Stomach smooth muscle (tissue), 2 donors: ENCODE data around the gene CATSPERE.
"Not testable (repeated sequence)": the region's sequence is repeated elsewhere in the genome, so short reads cannot be mapped to it uniquely, and the experiment has no call there.

Experiments
- H3K27ac ChIP-seq: one replicate; pipeline ENCODE4 v1.7.0; 2013; ENCODE audit warnings: mild to moderate bottlenecking, low read length, inconsistent platforms
- H3K27me3 ChIP-seq, 2 donors: one replicate each; pipeline ENCODE4 v1.7.0; 2013; ENCODE audit warnings: low read length in 2 of 2; ENCODE audit not compliant: insufficient read depth in 2 of 2, control insufficient read depth in 1 of 2
- H3K36me3 ChIP-seq, 2 donors: one replicate each; pipeline ENCODE4 v1.7.0; 2013; ENCODE audit warnings: low read length in 2 of 2; ENCODE audit not compliant: control insufficient read depth in 2 of 2, insufficient read depth in 2 of 2
- H3K4me1 ChIP-seq: one replicate; pipeline ENCODE4 v1.7.0; 2013; ENCODE audit warnings: low read length; ENCODE audit not compliant: control insufficient read depth, insufficient read depth
- H3K4me3 ChIP-seq, 2 donors: one replicate each; pipeline ENCODE4 v1.7.0; 2013; ENCODE audit warnings: low read length in 2 of 2
- H3K9ac ChIP-seq, 2 donors: one replicate each; pipeline ENCODE4 v1.7.0; 2013; ENCODE audit warnings: low read length in 2 of 2, mild to moderate bottlenecking in 1 of 2
- H3K9me3 ChIP-seq, 2 donors: one replicate each; pipeline ENCODE4 v1.7.0; 2013; ENCODE audit warnings: low read length in 2 of 2; ENCODE audit not compliant: control insufficient read depth in 2 of 2
- donor health status: healthy.
- donor health status: Pancreatic carcinoma.

Gene CATSPERE

GRCh38 chr1:244484971-244485370, 23.9 kb downstream of the CATSPERE start:
- H3K9ac ChIP-seq, H3K36me3 ChIP-seq, H3K9me3 ChIP-seq, H3K4me3 ChIP-seq, H3K27me3 ChIP-seq, H3K27ac ChIP-seq, H3K4me1 ChIP-seq: not testable (repeated sequence)

- no peaks in the 10 kb centered on the region for H3K27me3 ChIP-seq
- no peaks in the 10 kb centered on the region for H3K4me1 ChIP-seq
- H3K27ac ChIP-seq = no peak overlapping the region
- H3K4me3 ChIP-seq = no peak overlapping the region
- no peaks in the 10 kb centered on the region for H3K9me3 ChIP-seq
- H3K9ac ChIP-seq = no peak overlapping the region
- H3K36me3 ChIP-seq = no peaks in the 10 kb centered on the region
Measured at GRCh38 chr1:244494653-244495052, 33.6 kb downstream of the CATSPERE start.

DNA sequence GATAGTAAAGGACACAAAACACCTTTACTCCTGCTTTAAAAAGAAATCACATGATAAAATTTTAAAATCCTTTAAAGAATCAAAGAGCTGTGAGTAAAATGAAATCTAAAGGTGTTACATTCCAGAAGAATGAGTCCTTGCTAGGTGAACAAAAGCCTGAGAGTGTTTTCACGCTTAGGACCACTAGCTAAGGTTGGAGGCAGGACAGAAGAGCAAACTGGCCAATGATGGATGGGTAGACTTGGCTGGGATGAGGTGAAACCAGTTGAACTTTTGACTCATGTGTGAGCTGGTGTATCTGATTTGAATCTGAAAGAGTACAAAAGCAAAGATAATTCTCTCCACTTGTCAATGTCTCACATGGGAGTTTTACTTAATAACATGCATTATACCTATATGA, 35.1 kb downstream of the CATSPERE start:
- Histone ChIP-seq H3K36me3 (no peaks in the 10 kb centered on the region), H3K27me3 (no peaks in the 10 kb centered on the region), H3K27ac (no peak overlapping the region), H3K9me3 (no peaks in the 10 kb centered on the region), H3K4me3 (no peak overlapping the region), H3K9ac (no peak overlapping the region), H3K4me1 (no peaks in the 10 kb centered on the region)

- Histone ChIP-seq H3K9me3 (no peaks in the 10 kb centered on the region), H3K4me3 (no peak overlapping the region), H3K27ac (no peak overlapping the region), H3K36me3 (no peaks in the 10 kb centered on the region), H3K9ac (no peak overlapping the region), H3K4me1 (no peaks in the 10 kb centered on the region), H3K27me3 (no peaks in the 10 kb centered on the region)
Measured at GRCh38 chr1:244497805-244498204, 36.7 kb downstream of the CATSPERE start.

DNA sequence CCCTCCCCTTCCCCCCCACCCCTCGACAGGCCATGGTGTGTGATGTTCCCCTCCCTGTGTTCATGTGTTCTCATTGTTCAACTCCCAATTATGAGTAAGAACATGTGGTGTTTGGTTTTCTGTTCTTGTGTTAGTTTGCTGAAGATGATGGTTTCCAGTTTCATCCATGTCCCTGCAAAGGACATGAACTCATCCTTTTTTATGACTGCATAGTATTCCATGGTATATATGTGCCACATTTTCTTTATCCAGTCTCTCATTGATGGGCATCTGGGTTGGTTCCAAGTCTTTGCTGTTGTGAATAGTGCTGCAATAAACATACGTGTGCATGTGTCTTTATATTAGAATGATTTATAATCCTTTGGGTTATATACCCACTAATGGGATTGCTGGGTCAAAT, 38.4 kb downstream of the CATSPERE start:
- H3K9me3 ChIP-seq, H3K9ac ChIP-seq, H3K27ac ChIP-seq, H3K36me3 ChIP-seq, H3K27me3 ChIP-seq, H3K4me1 ChIP-seq, H3K4me3 ChIP-seq: not testable (repeated sequence)

DNA sequence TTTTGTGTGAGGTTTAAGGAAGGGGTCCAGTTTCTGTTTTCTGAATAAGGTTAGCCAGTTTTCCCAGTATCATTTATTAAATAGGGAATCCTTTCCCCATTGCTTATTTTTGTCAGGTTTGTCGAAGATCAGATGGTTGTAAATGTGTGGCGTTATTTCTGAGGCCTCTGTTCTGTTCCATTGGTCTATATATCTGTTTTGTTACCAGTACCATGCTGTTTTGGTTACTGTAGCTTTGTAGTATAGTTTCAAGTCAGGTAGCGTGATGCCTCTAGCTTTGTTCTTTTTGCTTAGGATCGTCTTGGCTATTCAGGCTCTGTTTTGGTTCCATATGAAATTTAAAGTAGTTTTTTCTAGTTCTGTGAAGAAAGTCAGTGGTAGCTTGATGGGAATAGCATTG, 39.4 kb downstream of the CATSPERE start:
- not testable (repeated sequence) for H3K9ac ChIP-seq, H3K27me3 ChIP-seq, H3K27ac ChIP-seq, H3K9me3 ChIP-seq, H3K4me3 ChIP-seq, H3K36me3 ChIP-seq, H3K4me1 ChIP-seq

DNA sequence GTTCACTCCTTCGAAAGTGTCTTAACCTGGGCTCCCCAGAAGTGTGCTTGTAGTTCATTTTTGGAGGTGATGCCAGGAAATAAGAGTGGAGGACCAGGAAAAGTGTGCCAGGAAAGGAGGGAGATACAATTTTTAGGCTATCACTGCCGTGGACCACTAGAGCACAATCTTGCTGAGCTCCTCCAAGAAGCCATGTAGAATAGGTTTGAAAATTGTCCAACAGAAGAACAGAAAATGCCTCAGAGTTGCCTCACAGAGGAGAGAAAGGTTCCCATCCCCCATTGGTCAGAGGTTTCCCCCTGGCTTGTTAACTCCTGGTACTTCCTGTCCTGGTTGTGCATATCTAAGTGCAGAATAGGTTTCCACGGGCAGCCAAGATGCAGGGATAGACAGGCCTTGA, 41.6 kb downstream of the CATSPERE start:
- peaks cover 0 to 3% of the 10 kb centered on the region in 2 donors for H3K9me3 ChIP-seq
- no peak overlapping the region for H3K9ac ChIP-seq
- H3K27me3 ChIP-seq = no peaks in the 10 kb centered on the region
- no peak overlapping the region for H3K27ac ChIP-seq
- H3K4me1 ChIP-seq = no peaks in the 10 kb centered on the region
- no peak overlapping the region for H3K4me3 ChIP-seq
- H3K36me3 ChIP-seq = no peaks in the 10 kb centered on the region

DNA sequence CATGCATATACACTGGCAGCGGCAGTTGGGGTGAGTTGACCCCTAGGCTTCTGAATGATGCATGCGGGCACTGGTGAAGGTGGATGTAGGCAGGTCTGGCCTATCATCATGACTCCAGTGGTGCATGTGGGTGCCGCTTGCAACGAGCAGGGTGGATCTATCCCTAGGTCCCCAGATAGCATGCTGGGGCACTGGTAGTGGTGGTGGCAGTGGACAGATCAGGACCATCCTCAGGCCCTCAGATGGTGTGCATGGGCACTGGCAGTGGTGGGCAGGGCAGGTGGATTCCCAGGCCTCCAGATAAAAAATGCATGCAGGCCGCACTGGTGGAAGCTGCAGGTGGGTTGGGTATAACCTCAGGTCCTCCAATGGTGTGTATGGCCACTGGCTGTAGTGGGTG, 52.4 kb downstream of the CATSPERE start:
- no peak overlapping the region for H3K4me3 ChIP-seq
- H3K4me1 ChIP-seq = no peaks in the 10 kb centered on the region
- H3K27me3 ChIP-seq = no peaks in the 10 kb centered on the region
- H3K9ac ChIP-seq = no peak overlapping the region
- H3K36me3 ChIP-seq = no peaks in the 10 kb centered on the region
- no peaks in the 10 kb centered on the region for H3K9me3 ChIP-seq
- no peak overlapping the region for H3K27ac ChIP-seq

- no peak overlapping the region for H3K4me3 ChIP-seq
- no peak overlapping the region for H3K9ac ChIP-seq
- peaks cover 0 to 2% of the 10 kb centered on the region in 2 donors for H3K36me3 ChIP-seq
- H3K9me3 ChIP-seq = no peaks in the 10 kb centered on the region
- H3K27ac ChIP-seq = no peak overlapping the region
- H3K27me3 ChIP-seq = no peaks in the 10 kb centered on the region
- H3K4me1 ChIP-seq = no peaks in the 10 kb centered on the region
Measured at GRCh38 chr1:244515680-244516079, 54.6 kb downstream of the CATSPERE start.

- H3K4me3 ChIP-seq = no peak overlapping the region
- H3K36me3 ChIP-seq = no peaks in the 10 kb centered on the region
Measured at GRCh38 chr1:244536316-244536715, 75.2 kb downstream of the CATSPERE start.

DNA sequence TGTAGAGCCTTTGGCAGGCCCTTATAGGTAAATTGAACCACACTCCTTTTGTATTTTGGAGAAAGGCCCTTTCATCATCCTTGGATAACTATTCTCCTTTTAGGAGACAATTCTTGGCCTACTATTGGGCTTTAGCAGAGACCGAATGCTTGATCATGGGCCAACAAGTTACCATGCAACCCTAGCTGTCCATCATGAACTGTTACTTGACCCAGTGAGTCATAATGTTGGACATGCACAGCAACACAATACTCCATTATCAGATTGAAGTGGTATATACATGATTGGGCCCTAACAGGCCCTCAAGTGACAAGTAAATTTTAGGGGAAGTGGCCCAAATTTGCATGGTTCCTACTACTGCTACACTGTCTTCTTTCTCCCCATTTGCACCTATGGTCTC, 84.4 kb downstream of the CATSPERE start:
- peaks cover 9 to 14% of the 10 kb centered on the region in 2 donors for H3K9me3 ChIP-seq
- no peaks in the 10 kb centered on the region for H3K27me3 ChIP-seq
- H3K36me3 ChIP-seq = no peaks in the 10 kb centered on the region
- H3K4me1 ChIP-seq = no peaks in the 10 kb centered on the region
- no peak overlapping the region for H3K4me3 ChIP-seq
- no peak overlapping the region for H3K9ac ChIP-seq
- no peak overlapping the region for H3K27ac ChIP-seq

More at GRCh38 chr1:244536316-244536715, 75.2 kb downstream of the CATSPERE start:
- Histone ChIP-seq H3K27ac (no peak overlapping the region), H3K9me3 (no peaks in the 10 kb centered on the region), H3K27me3 (no peaks in the 10 kb centered on the region), H3K4me1 (no peaks in the 10 kb centered on the region), H3K9ac (no peak overlapping the region)
